ENCODE results near the gene APBB1IP. TPM values are rescaled to one million over a fixed set of nuclear protein-coding genes. Genes with fewer than 3 reads are reported as not detected.

The APBB1IP gene
- total and polyA plus RNA-seq, 2 donors (not counting 1 experiment from before 2014, with no cell fraction given): 60.1 to 97.0 TPM

DNA sequence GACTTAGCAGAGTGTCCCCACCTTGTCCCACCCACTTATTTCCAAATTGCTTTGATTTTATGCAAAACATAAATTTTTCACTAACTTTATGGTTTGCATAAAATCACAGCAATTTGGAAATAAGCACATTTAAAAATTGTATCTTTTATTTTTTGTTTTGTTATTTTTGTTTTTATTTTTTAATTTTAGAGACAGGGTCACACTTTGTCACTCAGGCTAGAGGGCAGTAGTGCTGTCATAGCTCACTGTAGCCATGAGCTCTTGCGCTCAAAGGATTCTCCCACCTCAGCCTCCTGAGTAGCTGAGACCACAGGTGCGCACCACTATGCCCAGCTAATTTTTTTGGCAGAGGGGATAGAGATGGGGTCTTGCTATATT is 43.2 kb downstream of the APBB1IP start:
- H3K79me2 ChIP-seq (ENCODE audit: control insufficient read depth, insufficient read depth, low read length): peaks cover 74% of the 10 kb centered on the region
- no peaks in the 10 kb centered on the region for H3K27me3 Mint-ChIP-seq
- intact Hi-C loops (cut with micrococcal nuclease): loop anchor here (5.0 kb wide), 1 partner anchor 36 kb away; no protein-coding TSS in a partner anchor
- no peak overlapping the region for H2AFZ ChIP-seq (ENCODE audit: insufficient read depth, low read depth, low read length, poor library complexity, severe bottlenecking)
- H3K4me3 ChIP-seq (ENCODE audit: control extremely low read depth in 1 of 5, extremely low read depth in 1 of 5, insufficient read depth in 1 of 5, low read depth in 2 of 5, low read length in 4 of 5): peak overlapping the region in 3 of 5 experiments; percentile 2 to 50 (median 38)
- peak overlapping the region; percentile 80 for H3K4me3 Mint-ChIP-seq
- WGBS (ENCODE audit: insufficient coverage): 60% methylated on average over 1 of the region's 2 CpGs
- H3K27me3 ChIP-seq (replicated peaks in 1 of 4; ENCODE audit: control extremely low read depth in 1 of 4, control insufficient read depth in 3 of 4, insufficient read depth in 4 of 4, low read length in 3 of 4): no peaks in the 10 kb centered on the region
- DNase-seq (no peak), ATAC-seq (ENCODE audit: low read depth) (no peak)
- ChIA-PET POLR2A (interaction anchor here (1.2 kb wide), 1 partner anchor 43 kb away, joined by 3 read pairs; the partner anchor contains the start of gene APBB1IP), CTCF (interaction anchor here (0.8 to 2.6 kb wide), 7 partner anchors 10 to 43 kb away, joined by 3 to 11 read pairs (median 4); partner anchors contain the start of gene APBB1IP)
- no peak overlapping the region for H3K9ac ChIP-seq (ENCODE audit: low read length)
- H3K9me3 Mint-ChIP-seq (ENCODE audit: insufficient read depth): no peaks in the 10 kb centered on the region
- H3K36me3 ChIP-seq (replicated peaks in 1 of 2; ENCODE audit: control extremely low read depth in 1 of 2, control insufficient read depth in 1 of 2, extremely low read depth in 1 of 2, insufficient read depth in 2 of 2, low read length in 1 of 2): peaks cover 0 to 2% of the 10 kb centered on the region in 2 experiments
- peak overlapping the region; percentile 62 to 86 for H3K27ac ChIP-seq (ENCODE audit: low read length in 2 of 2)
- no peak for TF ChIP-seq EZH2 (IDR thresholded peaks at IDR 0.05; ENCODE audit: borderline replicate concordance, insufficient read depth, low read depth, low read length, poor library complexity, severe bottlenecking)
- TF ChIP-seq, protein P1, sequence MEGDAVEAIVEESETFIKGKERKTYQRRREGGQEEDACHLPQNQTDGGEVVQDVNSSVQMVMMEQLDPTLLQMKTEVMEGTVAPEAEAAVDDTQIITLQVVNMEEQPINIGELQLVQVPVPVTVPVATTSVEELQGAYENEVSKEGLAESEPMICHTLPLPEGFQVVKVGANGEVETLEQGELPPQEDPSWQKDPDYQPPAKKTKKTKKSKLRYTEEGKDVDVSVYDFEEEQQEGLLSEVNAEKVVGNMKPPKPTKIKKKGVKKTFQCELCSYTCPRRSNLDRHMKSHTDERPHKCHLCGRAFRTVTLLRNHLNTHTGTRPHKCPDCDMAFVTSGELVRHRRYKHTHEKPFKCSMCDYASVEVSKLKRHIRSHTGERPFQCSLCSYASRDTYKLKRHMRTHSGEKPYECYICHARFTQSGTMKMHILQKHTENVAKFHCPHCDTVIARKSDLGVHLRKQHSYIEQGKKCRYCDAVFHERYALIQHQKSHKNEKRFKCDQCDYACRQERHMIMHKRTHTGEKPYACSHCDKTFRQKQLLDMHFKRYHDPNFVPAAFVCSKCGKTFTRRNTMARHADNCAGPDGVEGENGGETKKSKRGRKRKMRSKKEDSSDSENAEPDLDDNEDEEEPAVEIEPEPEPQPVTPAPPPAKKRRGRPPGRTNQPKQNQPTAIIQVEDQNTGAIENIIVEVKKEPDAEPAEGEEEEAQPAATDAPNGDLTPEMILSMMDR (IDR thresholded peaks at IDR 0.05): no peak
- peak overlapping the region; percentile 78 for H3K4me2 ChIP-seq (replicated peaks; ENCODE audit: low read depth, low read length, poor library complexity, severe bottlenecking)
- no peaks in the 10 kb centered on the region for H4K20me1 ChIP-seq (ENCODE audit: control insufficient read depth, insufficient read depth, low read length, poor library complexity, severe bottlenecking)
- H3K4me1 Mint-ChIP-seq: peaks cover 66% of the 10 kb centered on the region
- peak overlapping the region; percentile 96 for H3K27ac Mint-ChIP-seq
- H3K9me3 ChIP-seq (ENCODE audit: control extremely low read depth in 1 of 3, control insufficient read depth in 2 of 3, insufficient read depth in 1 of 3, low read length in 2 of 3): no peaks in the 10 kb centered on the region
- H3K4me1 ChIP-seq (ENCODE audit: control insufficient read depth in 2 of 2, insufficient read depth in 2 of 2, low read length in 2 of 2): peaks cover 67 to 73% of the 10 kb centered on the region in 2 donors

DNA sequence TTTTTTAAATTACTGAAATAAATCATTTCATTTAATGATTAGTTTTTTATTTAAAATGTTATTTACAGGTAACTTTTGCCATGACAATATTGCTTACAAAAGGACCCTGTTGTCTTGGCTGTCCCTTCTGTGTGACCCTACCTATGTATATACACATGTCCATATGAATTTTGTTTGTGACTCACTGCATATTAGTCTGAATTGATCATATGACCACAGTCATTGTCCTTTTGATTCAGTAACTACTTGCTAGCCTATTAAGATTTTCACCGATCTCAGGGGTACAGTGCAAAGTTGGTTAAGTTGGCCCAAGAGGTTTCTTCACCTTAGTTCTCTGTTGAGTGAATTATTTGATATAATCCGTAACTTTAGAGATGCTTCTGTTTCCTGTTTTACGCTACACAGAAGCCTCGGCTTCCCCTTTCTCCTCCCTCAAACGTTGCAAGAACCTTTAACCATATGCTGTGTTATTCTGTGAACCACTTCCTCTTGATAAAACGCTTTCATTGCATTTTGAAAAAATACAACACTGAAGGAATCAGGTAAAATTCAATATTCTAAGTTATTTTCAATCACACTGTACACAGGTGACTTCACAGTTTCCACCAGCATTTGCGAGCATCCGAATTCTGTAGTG is 43.9 kb downstream of the APBB1IP start:
- TF ChIP-seq EZH2 (IDR thresholded peaks at IDR 0.05; ENCODE audit: borderline replicate concordance, insufficient read depth, low read depth, low read length, poor library complexity, severe bottlenecking): no peak
- TF ChIP-seq, protein P1 (IDR thresholded peaks at IDR 0.05): no peak
- ATAC-seq (ENCODE audit: low read depth) (peak; percentile 78), DNase-seq (peak; percentile 85)
- Mint-ChIP-seq H3K9me3 (ENCODE audit: insufficient read depth) (no peaks in the 10 kb centered on the region), H3K27me3 (no peaks in the 10 kb centered on the region), H3K27ac (peak overlapping the region; percentile 78), H3K4me1 (peaks cover 71% of the 10 kb centered on the region), H3K4me3 (peak overlapping the region; percentile 54)
- WGBS (ENCODE audit: insufficient coverage): no CpG with 5 or more reads among the region's 8 CpGs
- Histone ChIP-seq H3K36me3 (replicated peaks in 1 of 2; ENCODE audit: control extremely low read depth in 1 of 2, control insufficient read depth in 1 of 2, extremely low read depth in 1 of 2, insufficient read depth in 2 of 2, low read length in 1 of 2) (peaks cover 0 to 2% of the 10 kb centered on the region in 2 experiments), H2AFZ (ENCODE audit: insufficient read depth, low read depth, low read length, poor library complexity, severe bottlenecking) (no peak overlapping the region), H3K4me3 (ENCODE audit: control extremely low read depth in 1 of 5, extremely low read depth in 1 of 5, insufficient read depth in 1 of 5, low read depth in 2 of 5, low read length in 4 of 5) (peak overlapping the region in 4 of 5 experiments; percentile 11 to 58 (median 17)), H3K9me3 (ENCODE audit: control extremely low read depth in 1 of 3, control insufficient read depth in 2 of 3, insufficient read depth in 1 of 3, low read length in 2 of 3) (no peaks in the 10 kb centered on the region), H3K27me3 (replicated peaks in 1 of 4; ENCODE audit: control extremely low read depth in 1 of 4, control insufficient read depth in 3 of 4, insufficient read depth in 4 of 4, low read length in 3 of 4) (no peaks in the 10 kb centered on the region), H3K4me2 (replicated peaks; ENCODE audit: low read depth, low read length, poor library complexity, severe bottlenecking) (peak overlapping the region; percentile 78), H3K9ac (ENCODE audit: low read length) (peak overlapping the region; percentile 50), H3K27ac (ENCODE audit: low read length in 2 of 2) (peak overlapping the region; percentile 62 to 86), H4K20me1 (ENCODE audit: control insufficient read depth, insufficient read depth, low read length, poor library complexity, severe bottlenecking) (no peaks in the 10 kb centered on the region), H3K79me2 (ENCODE audit: control insufficient read depth, insufficient read depth, low read length) (peaks cover 75% of the 10 kb centered on the region), H3K4me1 (ENCODE audit: control insufficient read depth in 2 of 2, insufficient read depth in 2 of 2, low read length in 2 of 2) (peaks cover 75 to 79% of the 10 kb centered on the region in 2 donors)
- POLR2A ChIA-PET: interaction anchor here (1.1 to 1.4 kb wide), 2 partner anchors 16 to 44 kb away, joined by 4 read pairs; partner anchors contain the start of gene APBB1IP
- intact Hi-C loops (cut with micrococcal nuclease): loop anchor here (1.0 to 5.0 kb wide), 4 partner anchors 25 to 44 kb away; partner anchors contain the start of gene APBB1IP
- CTCF ChIA-PET: interaction anchor here (0.9 to 2.6 kb wide), 4 partner anchors 11 to 41 kb away, joined by 3 to 11 read pairs (median 4); no protein-coding TSS in a partner anchor

Data from B cell (primary cell).